VCaP (cell line): ENCODE data around the gene REEP6.
"Not testable (repeated sequence)": the region's sequence is repeated elsewhere in the genome, so short reads cannot be mapped to it uniquely, and the experiment has no call there.

Experiments
- H3K27ac ChIP-seq: fragments of 450-650 bp; 2 replicates; pipeline ENCODE4 v1.5.1; 2017
- CTCF ChIP-seq: fragments of 450-650 bp; conservative IDR thresholded peaks from 2 replicates; pipeline ENCODE4 v1.5.1; 2017; ENCODE audit warnings: mild to moderate bottlenecking, moderate library complexity

REEP6 gene

GRCh38 chr19:1516395-1516753 lies 25.4 kb downstream of the REEP6 start:
- no peak for TF ChIP-seq CTCF
- no peak overlapping the region for H3K27ac ChIP-seq

GRCh38 chr19:1518471-1518870 lies 27.5 kb downstream of the REEP6 start:
- no peak overlapping the region for H3K27ac ChIP-seq
- TF ChIP-seq CTCF = no peak

GRCh38 chr19:1519802-1520201 lies 28.8 kb downstream of the REEP6 start:
- H3K27ac ChIP-seq = not testable (repeated sequence)

GRCh38 chr19:1520203-1520780 lies 29.3 kb downstream of the REEP6 start:
- no peak for TF ChIP-seq CTCF

GRCh38 chr19:1521636-1522035 lies 30.7 kb downstream of the REEP6 start:
- no peak overlapping the region for H3K27ac ChIP-seq
- no peak for TF ChIP-seq CTCF

More at GRCh38 chr19:1520203-1520780, 29.3 kb downstream of the REEP6 start:
- H3K27ac ChIP-seq = no peak overlapping the region

GRCh38 chr19:1522061-1522460 lies 31.1 kb downstream of the REEP6 start:
- TF ChIP-seq CTCF = no peak
- H3K27ac ChIP-seq = no peak overlapping the region

GRCh38 chr19:1522838-1523237 lies 31.9 kb downstream of the REEP6 start:
- H3K27ac ChIP-seq = no peak overlapping the region
- no peak for TF ChIP-seq CTCF

GRCh38 chr19:1523412-1524286 lies 32.7 kb downstream of the REEP6 start, which contains the start of gene PLK5:
Gene PLK5 (plus strand): TSS chr19:1524077. CDS start chr19:1526997, 2,920 bp downstream.
- no peak within 1 kb of the TSS for H3K27ac ChIP-seq
- 0 out of 2 replicates have a peak, but pooled peaks have one; percentile 9 for TF ChIP-seq CTCF
